ENCODE results near the gene SLC25A53.

DNA sequence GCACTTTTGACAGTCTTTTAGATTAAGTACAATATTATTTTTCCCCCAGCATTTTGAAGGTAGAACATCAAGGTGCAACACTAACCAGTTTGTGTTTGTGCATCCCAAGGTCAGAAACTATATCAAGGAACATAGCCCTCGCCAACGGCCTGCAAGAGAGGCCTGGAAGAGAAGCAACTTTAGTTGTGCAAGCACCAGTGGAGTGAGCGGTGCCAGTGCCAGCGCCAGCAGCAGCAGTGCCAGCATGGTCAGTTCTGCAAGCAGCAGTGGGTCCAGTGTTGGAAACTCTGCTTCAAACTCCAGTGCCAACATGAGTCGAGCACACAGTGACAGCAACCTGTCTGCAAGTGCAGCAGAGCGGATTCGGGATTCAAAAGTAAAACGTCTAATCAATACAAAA lies 31.1 kb upstream of the SLC25A53 start:
- TF ChIP-seq POLR2A (IDR thresholded peaks at IDR 0.05; ENCODE audit: low read depth, low read length) (no peak), RFX5 (IDR thresholded peaks at IDR 0.05; ENCODE audit: low read depth, low read length) (no peak), BHLHE40 (IDR thresholded peaks at IDR 0.05; ENCODE audit: borderline replicate concordance in 1 of 2, low read depth in 2 of 2, low read length in 1 of 2) (no peak), JUND (IDR thresholded peaks at IDR 0.05; ENCODE audit: low read depth, low read length) (no peak), SMARCA5 (IDR thresholded peaks at IDR 0.05) (no peak), SREBF2 (IDR thresholded peaks at IDR 0.05; ENCODE audit: low read length) (no peak), ZNF274 (IDR thresholded peaks at IDR 0.05; ENCODE audit: insufficient read depth, insufficient read length) (no peak), YY1 (IDR thresholded peaks at IDR 0.05; ENCODE audit: low read depth, low read length) (no peak)
- TF ChIP-seq, protein P1, sequence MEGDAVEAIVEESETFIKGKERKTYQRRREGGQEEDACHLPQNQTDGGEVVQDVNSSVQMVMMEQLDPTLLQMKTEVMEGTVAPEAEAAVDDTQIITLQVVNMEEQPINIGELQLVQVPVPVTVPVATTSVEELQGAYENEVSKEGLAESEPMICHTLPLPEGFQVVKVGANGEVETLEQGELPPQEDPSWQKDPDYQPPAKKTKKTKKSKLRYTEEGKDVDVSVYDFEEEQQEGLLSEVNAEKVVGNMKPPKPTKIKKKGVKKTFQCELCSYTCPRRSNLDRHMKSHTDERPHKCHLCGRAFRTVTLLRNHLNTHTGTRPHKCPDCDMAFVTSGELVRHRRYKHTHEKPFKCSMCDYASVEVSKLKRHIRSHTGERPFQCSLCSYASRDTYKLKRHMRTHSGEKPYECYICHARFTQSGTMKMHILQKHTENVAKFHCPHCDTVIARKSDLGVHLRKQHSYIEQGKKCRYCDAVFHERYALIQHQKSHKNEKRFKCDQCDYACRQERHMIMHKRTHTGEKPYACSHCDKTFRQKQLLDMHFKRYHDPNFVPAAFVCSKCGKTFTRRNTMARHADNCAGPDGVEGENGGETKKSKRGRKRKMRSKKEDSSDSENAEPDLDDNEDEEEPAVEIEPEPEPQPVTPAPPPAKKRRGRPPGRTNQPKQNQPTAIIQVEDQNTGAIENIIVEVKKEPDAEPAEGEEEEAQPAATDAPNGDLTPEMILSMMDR (IDR thresholded peaks at IDR 0.05 in 2 of 3, conservative IDR thresholded peaks at IDR 0.05 in 1 of 3; ENCODE audit: control insufficient read depth in 2 of 3, extremely low read depth in 1 of 3, insufficient read depth in 1 of 3, low read depth in 3 of 3, low read length in 3 of 3), result no peak
- TF ChIP-seq, protein P2, sequence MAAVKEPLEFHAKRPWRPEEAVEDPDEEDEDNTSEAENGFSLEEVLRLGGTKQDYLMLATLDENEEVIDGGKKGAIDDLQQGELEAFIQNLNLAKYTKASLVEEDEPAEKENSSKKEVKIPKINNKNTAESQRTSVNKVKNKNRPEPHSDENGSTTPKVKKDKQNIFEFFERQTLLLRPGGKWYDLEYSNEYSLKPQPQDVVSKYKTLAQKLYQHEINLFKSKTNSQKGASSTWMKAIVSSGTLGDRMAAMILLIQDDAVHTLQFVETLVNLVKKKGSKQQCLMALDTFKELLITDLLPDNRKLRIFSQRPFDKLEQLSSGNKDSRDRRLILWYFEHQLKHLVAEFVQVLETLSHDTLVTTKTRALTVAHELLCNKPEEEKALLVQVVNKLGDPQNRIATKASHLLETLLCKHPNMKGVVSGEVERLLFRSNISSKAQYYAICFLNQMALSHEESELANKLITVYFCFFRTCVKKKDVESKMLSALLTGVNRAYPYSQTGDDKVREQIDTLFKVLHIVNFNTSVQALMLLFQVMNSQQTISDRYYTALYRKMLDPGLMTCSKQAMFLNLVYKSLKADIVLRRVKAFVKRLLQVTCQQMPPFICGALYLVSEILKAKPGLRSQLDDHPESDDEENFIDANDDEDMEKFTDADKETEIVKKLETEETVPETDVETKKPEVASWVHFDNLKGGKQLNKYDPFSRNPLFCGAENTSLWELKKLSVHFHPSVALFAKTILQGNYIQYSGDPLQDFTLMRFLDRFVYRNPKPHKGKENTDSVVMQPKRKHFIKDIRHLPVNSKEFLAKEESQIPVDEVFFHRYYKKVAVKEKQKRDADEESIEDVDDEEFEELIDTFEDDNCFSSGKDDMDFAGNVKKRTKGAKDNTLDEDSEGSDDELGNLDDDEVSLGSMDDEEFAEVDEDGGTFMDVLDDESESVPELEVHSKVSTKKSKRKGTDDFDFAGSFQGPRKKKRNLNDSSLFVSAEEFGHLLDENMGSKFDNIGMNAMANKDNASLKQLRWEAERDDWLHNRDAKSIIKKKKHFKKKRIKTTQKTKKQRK (IDR thresholded peaks at IDR 0.05; ENCODE audit: low read depth, low read length), result no peak

Data from GM12878 (cell line).